ENCODE results near the gene OSCP1. TPM values are rescaled to one million over a fixed set of nuclear protein-coding genes. Genes with fewer than 3 reads are reported as not detected.

Gene OSCP1
- total RNA-seq, 1 donor from 2014 or later, result 6.2 TPM

- Mint-ChIP-seq H3K4me3 (ENCODE audit: unreplicated experiment) (peak overlapping the region; percentile 92), H3K4me1 (ENCODE audit: low read depth) (peaks cover 67% of the 10 kb centered on the region), H3K36me3 (ENCODE audit: low read depth) (peaks cover 10% of the 10 kb centered on the region), H3K9me3 (ENCODE audit: low read depth) (no peaks in the 10 kb centered on the region), H3K27me3 (ENCODE audit: low read depth) (no peaks in the 10 kb centered on the region), H3K27ac (ENCODE audit: unreplicated experiment) (peak overlapping the region; percentile 100)
- DNase-seq (ENCODE audit: low spot score), result no peak
- no peak for TF ChIP-seq CTCF (IDR thresholded peaks at IDR 0.05)
Measured at GRCh38 chr1:36386265-36387140, 63.7 kb downstream of the OSCP1 start.

DNA sequence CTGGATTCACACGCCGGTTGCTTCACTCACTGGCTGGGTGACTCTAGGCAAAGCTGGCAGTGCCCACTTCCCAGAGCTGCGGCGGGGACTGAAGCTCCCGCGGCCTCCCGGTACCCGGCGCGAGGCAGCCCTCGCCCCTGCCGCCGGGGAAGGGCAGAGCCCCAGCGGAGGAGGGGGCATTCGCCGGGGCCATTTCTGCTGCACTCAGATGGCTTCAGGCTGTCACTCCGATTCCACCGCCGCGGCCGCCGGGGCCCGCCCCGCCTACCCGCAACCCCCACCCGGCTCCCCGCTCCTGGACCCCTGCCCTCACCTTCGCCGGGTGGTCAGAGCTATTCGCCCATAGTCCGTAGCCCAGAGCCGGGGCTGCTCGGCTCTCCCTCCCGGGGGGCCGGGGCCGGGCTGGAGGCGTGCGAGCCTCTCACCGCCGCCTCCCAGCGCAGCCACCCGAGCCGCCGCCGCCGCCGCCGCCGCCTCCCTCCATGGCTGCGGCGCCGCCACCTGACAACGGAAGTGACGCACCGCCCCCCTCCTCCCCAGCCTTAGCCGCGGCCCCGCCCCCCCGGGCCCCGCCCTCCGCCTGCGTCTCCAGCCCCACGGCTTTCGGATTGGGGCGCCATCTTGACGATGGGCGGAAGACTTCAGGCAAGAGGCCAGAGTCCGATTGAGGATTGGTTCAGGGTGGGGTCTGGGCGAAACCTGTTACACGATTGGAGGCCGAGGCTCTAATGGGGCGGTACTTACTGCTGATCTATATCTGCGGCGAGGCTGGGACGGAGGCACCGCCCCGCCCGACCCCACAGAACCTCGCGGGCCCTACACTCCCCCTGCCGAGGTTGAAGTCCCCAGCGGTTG lies 64.6 kb downstream of the OSCP1 start, which contains the start of gene STK40:
Gene STK40 (minus strand): TSS at position 515 of the 855 bp plus-strand sequence. CDS start 24,592 bp downstream, outside the sequence.
- no peak for DNase-seq (ENCODE audit: low spot score)
- Mint-ChIP-seq H3K4me1 (ENCODE audit: low read depth) (peaks cover 75% of the 10 kb centered on the region), H3K27ac (ENCODE audit: unreplicated experiment) (peak within 1 kb of the TSS; percentile 100), H3K36me3 (ENCODE audit: low read depth) (peaks cover 5% of the 10 kb centered on the region), H3K4me3 (ENCODE audit: unreplicated experiment) (peak within 1 kb of the TSS; percentile 92), H3K27me3 (ENCODE audit: low read depth) (no peaks in the 10 kb centered on the region), H3K9me3 (ENCODE audit: low read depth) (no peaks in the 10 kb centered on the region)
- TF ChIP-seq CTCF (IDR thresholded peaks at IDR 0.05), result peak; percentile 9

DNA sequence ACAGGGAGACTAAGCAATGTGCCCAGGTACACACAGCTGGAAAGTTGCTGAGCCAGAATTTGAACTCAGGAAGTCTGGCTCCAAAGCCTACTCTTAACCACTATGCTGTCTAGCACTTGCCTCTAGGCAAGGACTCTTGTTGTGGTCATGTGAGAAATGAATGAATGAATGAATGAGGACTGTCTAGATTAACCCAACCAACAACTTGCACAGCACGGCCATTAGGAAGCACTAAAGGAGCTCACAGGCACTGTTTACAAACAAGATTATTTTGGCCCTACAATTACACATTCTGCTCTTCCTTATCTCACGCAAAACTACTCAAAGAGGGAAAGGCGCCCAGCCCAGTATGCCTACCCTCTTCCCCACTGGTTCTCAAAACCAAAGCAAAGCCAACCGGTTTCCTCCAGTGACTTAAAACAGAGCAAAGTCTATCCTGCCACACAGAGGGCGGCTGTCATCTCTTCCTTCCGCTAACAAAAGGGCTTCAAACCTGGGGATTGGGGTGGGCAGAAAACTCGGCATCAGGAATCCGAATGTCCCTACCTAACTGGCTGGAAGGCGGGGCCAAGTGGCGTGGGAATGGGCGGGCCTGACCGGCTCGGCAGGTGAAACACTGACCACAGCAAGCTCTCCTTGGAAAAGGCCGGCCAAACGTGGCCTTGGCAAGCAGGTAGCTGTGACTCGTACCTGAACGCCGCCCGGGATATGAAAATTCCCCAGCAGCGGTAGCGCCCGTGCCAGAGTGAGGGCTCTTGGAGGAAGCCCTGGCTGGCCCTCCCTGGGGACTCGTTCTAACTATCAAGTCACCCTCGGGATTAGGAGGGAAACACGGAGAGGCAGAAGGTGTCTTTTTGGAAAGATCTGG lies 65.5 kb downstream of the OSCP1 start:
- Mint-ChIP-seq H3K27ac (ENCODE audit: unreplicated experiment) (peak overlapping the region; percentile 90), H3K27me3 (ENCODE audit: low read depth) (no peaks in the 10 kb centered on the region), H3K9me3 (ENCODE audit: low read depth) (no peaks in the 10 kb centered on the region), H3K4me1 (ENCODE audit: low read depth) (peaks cover 79% of the 10 kb centered on the region), H3K36me3 (ENCODE audit: low read depth) (peaks cover 5% of the 10 kb centered on the region), H3K4me3 (ENCODE audit: unreplicated experiment) (peak overlapping the region; percentile 92)
- no peak for TF ChIP-seq CTCF (IDR thresholded peaks at IDR 0.05)
- DNase-seq (ENCODE audit: low spot score), result no peak

GRCh38 chr1:36383240-36383639 lies 67.0 kb downstream of the OSCP1 start:
- no peak for DNase-seq (ENCODE audit: low spot score)
- H3K27me3 Mint-ChIP-seq (ENCODE audit: low read depth), result no peaks in the 10 kb centered on the region
- peaks cover 2% of the 10 kb centered on the region for H3K36me3 Mint-ChIP-seq (ENCODE audit: low read depth)
- no peaks in the 10 kb centered on the region for H3K9me3 Mint-ChIP-seq (ENCODE audit: low read depth)
- H3K4me3 Mint-ChIP-seq (ENCODE audit: unreplicated experiment), result peak overlapping the region; percentile 16
- TF ChIP-seq CTCF (IDR thresholded peaks at IDR 0.05), result no peak
- H3K4me1 Mint-ChIP-seq (ENCODE audit: low read depth), result peaks cover 77% of the 10 kb centered on the region
- H3K27ac Mint-ChIP-seq (ENCODE audit: unreplicated experiment), result peak overlapping the region; percentile 90
